OCI-LY3 (cell line): ENCODE results near the gene STMN3.
"Not testable (repeated sequence)": the region's sequence is repeated elsewhere in the genome, so short reads cannot be mapped to it uniquely, and the experiment has no call there.

ENCODE experiments used
- CTCF ChIP-seq: fragments of 200-600, 300-600 bp; sonication (generic); IDR thresholded peaks from 2 replicates; pipeline ENCODE4 v1.5.1; 2014; ENCODE audit warnings: antibody characterized with exemption, low read length, low read depth
- EZH2phosphoT487 ChIP-seq: fragments of 200-600 bp; shearing (Covaris generic); IDR thresholded peaks from 2 replicates; pipeline ENCODE4 v1.6.1; 2018; ENCODE audit warnings: antibody characterized with exemption, mixed run types, low read depth

GRCh38 chr20:63601679-63602078, 51.5 kb downstream of the STMN3 start:
- not testable (repeated sequence) for TF ChIP-seq EZH2phosphoT487, CTCF
